Measurements from ENCODE around the gene SMARCD1. TPM values are rescaled to one million over a fixed set of nuclear protein-coding genes. Genes with fewer than 3 reads are reported as not detected.

Gene SMARCD1
- total RNA-seq, 1 experiment from 2014 or later = 152 TPM

DNA sequence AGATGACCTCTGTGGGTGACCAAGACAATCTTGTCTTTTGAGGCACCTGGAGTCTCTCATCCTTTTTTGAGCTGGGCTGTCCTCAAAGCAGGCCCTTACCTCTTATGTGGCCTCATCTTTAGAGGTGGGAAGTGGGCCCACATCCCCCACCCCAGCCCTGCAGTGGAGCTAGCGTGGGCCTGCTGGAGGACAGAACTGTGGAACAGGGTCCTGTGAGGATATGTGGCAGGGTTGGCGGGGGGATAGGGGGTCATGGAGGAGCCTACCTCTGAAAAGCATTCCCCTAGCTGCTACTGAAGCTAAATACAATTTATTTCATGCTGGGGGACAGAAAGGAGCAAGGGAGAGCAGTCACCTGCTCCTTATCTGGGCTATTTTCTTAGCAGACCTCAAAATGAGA, 18.2 kb downstream of the SMARCD1 start:
- no peaks in the 10 kb centered on the region; the same call in 1 of the 2 replicates for H3K4me1 ChIP-seq (ENCODE audit: insufficient read depth, low read length)
- no peak overlapping the region for H4K91ac ChIP-seq (ENCODE audit: insufficient read length, low read depth, low read length)
- no peak overlapping the region for H3K27ac ChIP-seq (ENCODE audit: insufficient read length, low read depth, low read length)
- H2BK5ac ChIP-seq (ENCODE audit: insufficient read length, low read length) = no peak overlapping the region
- no peak overlapping the region for H3K18ac ChIP-seq (ENCODE audit: insufficient read length, low read depth, low read length)
- no peaks in the 10 kb centered on the region for H3K79me1 ChIP-seq (ENCODE audit: insufficient read depth, low read depth, low read length, poor library complexity, severe bottlenecking)
- no peaks in the 10 kb centered on the region for H3K79me2 ChIP-seq (ENCODE audit: insufficient read depth, low read length)
- no peak overlapping the region for H2BK20ac ChIP-seq (ENCODE audit: low read depth, low read length, poor library complexity, severe bottlenecking)
- DNase-seq = no peak
- H3K4me1 Mint-ChIP-seq = peaks cover 45 to 48% of the 10 kb centered on the region in 2 experiments
- no peak overlapping the region for H2BK12ac ChIP-seq (ENCODE audit: insufficient read length, low read depth, low read length)
- peaks cover 4% of the 10 kb centered on the region for H3K27me3 Mint-ChIP-seq (ENCODE audit: low read depth)
- no peak overlapping the region for H3K23ac ChIP-seq (ENCODE audit: insufficient read length, low read depth, low read length)
- no peak overlapping the region for H3K4me3 Mint-ChIP-seq
- H3K9me3 ChIP-seq (ENCODE audit: control insufficient read depth, low read depth, low read length) = no peaks in the 10 kb centered on the region
- H2AK5ac ChIP-seq (ENCODE audit: insufficient read length, low read length) = no peak overlapping the region
- no peaks in the 10 kb centered on the region for H3K23me2 ChIP-seq (ENCODE audit: insufficient read length, low read depth, low read length, poor library complexity, severe bottlenecking)
- no peaks in the 10 kb centered on the region for H4K20me1 ChIP-seq (ENCODE audit: control insufficient read depth, insufficient read depth, insufficient read length)
- TF ChIP-seq, protein P1, sequence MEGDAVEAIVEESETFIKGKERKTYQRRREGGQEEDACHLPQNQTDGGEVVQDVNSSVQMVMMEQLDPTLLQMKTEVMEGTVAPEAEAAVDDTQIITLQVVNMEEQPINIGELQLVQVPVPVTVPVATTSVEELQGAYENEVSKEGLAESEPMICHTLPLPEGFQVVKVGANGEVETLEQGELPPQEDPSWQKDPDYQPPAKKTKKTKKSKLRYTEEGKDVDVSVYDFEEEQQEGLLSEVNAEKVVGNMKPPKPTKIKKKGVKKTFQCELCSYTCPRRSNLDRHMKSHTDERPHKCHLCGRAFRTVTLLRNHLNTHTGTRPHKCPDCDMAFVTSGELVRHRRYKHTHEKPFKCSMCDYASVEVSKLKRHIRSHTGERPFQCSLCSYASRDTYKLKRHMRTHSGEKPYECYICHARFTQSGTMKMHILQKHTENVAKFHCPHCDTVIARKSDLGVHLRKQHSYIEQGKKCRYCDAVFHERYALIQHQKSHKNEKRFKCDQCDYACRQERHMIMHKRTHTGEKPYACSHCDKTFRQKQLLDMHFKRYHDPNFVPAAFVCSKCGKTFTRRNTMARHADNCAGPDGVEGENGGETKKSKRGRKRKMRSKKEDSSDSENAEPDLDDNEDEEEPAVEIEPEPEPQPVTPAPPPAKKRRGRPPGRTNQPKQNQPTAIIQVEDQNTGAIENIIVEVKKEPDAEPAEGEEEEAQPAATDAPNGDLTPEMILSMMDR (conservative IDR thresholded peaks at IDR 0.05) = no peak
- H3K36me3 Mint-ChIP-seq (ENCODE audit: insufficient read depth in 1 of 3, low read depth in 3 of 3) = peaks cover 17 to 37% (median 31%) of the 10 kb centered on the region in 3 experiments
- H3K27me3 ChIP-seq (ENCODE audit: insufficient read depth, low read length) = no peaks in the 10 kb centered on the region
- no peak overlapping the region for H2BK120ac ChIP-seq (ENCODE audit: low read depth, low read length, poor library complexity, severe bottlenecking)
- no peak overlapping the region for H2AFZ ChIP-seq (ENCODE audit: low read length)
- H3K56ac ChIP-seq (ENCODE audit: insufficient read length, low read depth, low read length) = no peak overlapping the region
- H2BK15ac ChIP-seq (ENCODE audit: low read depth, low read length) = no peak overlapping the region
- no peak overlapping the region for H3K4me2 ChIP-seq (ENCODE audit: insufficient read depth, insufficient read length, low read length)
- no peak overlapping the region for H3K9ac ChIP-seq (ENCODE audit: extremely low read depth, insufficient read length, low read length)
- no peak overlapping the region for H3K4ac ChIP-seq (ENCODE audit: low read depth, low read length)
- no peak overlapping the region for H3K27ac Mint-ChIP-seq
- no CpG with 5 or more reads among the region's 2 CpGs for WGBS (ENCODE audit: extremely low coverage, insufficient read length, low lambda C conversion rate)
- no peak overlapping the region for H4K8ac ChIP-seq (replicated peaks; ENCODE audit: insufficient read length, low read depth, low read length)
- H3T11ph ChIP-seq (ENCODE audit: low read length) = no peak overlapping the region
- H4K5ac ChIP-seq (ENCODE audit: insufficient read length, low read depth, low read length) = no peak overlapping the region
- no peaks in the 10 kb centered on the region for H3K9me3 Mint-ChIP-seq
- H3K14ac ChIP-seq (ENCODE audit: insufficient read depth, low read length) = peak overlapping the region; percentile 9; the same call in 1 of the 2 replicates

Measured in H9 (cell line).